GM18909 (cell line): ENCODE data around the gene AUTS2.

Source experiments
- ATAC-seq: cut with Tn5 transposase; IDR thresholded peaks from one replicate; pipeline ENCODE4 v1.9.1; 2021; ENCODE audit warnings: mild to moderate bottlenecking; ENCODE audit not compliant: unreplicated experiment, poor library complexity

AUTS2 gene

GRCh38 chr7:69678494-69679187, 80.4 kb downstream of the AUTS2 start:
- ATAC-seq, result no peak

DNA sequence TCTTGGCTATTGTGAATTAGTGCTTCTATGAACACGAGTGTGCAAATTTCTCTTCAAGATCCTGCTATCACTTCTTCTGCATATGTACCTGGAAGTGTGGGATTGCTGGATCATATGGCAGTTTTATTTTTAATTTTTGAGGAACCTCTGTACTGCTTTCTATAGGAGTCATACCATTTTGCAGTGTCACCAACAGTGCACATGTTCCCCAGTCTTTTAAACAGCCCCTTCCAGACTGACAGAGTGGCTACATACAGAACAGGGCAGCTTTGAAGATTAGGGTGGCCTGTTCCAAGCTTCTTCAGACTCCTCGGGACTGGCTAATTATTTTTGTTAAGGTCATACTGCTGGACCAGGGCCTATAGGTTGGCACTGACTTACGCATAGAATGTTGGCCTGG, 82.9 kb downstream of the AUTS2 start:
- ATAC-seq, result no peak

- no peak for ATAC-seq
Measured at GRCh38 chr7:69682518-69682917, 84.2 kb downstream of the AUTS2 start.

GRCh38 chr7:69683002-69683401, 84.7 kb downstream of the AUTS2 start:
- no peak for ATAC-seq

DNA sequence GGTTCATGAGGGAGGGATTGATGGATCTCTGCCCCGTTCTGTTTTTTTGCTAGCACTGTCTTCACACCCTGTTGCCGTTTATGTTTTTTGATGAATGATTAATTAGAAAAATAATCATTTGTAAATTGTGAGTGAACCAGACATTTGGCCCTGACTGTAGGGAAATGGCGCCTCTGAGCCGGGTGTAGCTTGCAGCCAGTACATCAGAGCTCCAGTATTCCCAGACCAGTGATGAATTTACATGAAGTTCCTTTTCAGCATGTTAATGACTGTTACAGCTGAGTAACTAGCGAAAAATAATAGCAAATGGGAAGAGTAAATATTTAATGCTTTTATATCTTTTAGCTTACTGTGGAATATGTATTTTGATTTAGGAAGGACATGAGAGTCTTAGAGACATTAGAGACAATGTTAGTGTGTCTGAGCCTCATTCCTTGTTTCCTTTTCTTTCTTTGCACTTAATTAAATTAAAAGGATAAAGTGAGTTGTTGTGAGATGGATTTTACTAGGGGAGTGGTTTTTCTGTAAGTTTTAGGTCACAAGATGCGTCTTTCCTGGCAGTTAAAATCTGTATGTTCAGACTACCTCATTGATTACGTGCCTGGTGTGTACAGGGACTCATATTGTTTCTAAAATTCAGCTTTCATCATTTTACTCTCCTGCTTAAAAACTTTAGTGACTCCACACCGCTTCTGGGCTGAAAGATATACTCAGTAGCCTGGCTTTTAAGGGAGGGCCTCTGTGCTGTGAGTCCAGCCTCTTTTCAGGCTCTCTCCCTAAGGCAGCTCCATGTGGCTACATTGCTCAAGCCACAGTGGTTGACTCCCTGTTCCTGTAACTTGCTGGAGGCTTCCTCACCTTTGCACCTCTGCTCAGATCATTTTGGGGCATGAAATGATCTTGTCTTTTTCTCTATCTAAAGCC, 86.4 kb downstream of the AUTS2 start:
- no peak for ATAC-seq

- no peak for ATAC-seq
Measured at GRCh38 chr7:69685293-69685631, 87.0 kb downstream of the AUTS2 start.

DNA sequence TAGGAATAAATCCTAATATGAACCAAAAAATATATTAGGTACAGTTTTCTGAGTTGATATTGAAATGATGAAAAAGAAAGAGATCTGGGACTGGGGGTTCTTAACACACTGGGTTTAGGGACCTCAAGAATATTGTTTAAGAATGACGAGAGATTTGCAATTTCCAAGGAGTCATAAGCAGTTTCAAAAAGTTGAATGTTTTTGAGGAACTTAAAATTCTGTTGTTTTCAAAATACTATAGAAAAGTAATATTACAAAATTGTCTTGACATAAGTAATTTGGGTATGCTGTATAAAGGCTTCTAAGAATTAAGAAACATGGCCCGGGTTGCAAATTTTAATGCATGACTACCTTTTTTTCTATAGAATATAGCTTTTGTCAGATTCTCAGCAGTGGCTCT, 88.1 kb downstream of the AUTS2 start:
- no peak for ATAC-seq

DNA sequence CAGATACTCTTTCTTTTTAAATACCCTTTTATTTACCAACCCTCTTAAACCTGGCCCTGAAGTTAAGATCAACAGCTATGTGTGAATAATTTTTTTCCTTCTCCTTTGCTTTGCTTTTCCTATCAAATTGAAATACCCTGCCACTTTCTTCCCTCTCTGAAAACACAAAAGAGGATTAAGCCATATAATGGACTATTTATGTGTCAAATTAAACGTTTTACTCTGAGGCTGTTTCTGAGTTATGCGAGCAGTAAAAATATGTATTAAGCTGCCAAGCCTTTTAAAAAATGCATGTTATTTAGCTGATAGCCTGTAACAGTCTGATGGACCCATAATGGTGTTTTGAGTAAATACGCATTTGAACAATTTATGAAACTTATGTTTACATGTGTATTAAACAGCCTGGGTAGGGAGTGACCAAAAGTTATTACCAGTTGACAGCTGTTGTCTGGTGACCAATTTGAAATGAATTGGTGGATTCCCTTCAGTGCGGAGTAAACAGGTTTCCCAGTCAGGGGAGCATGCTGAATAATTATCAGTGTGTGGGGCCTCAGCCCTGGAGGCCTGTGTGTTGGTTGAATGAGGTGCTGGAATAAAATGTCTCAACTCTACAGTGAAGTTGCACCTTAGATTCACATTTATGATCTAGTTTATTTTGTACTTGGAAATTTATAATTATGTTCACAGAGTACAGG, 89.6 kb downstream of the AUTS2 start:
- ATAC-seq, result no peak

GRCh38 chr7:69690329-69690728, 92.1 kb downstream of the AUTS2 start:
- ATAC-seq, result no peak

DNA sequence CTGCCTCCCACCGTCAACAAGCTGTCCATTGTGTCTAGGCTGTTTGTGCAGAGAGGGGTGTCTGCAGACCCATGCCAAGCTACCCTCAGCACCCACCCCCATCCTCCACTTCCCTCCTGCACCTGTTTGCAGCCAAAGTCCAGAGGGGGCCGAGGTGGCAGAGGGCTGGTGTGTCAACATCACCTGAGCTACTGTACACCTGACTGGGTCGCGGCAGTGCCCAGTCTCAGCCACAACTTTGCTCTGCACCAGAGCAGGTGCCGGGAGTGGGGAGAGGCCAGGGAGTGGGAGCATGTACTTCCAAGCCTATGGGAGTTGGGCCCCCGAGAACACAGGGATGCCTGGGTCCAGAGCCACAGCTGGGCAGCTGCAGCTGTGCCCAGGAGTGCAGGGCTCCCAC, 93.1 kb downstream of the AUTS2 start:
- ATAC-seq, result no peak

GRCh38 chr7:69691734-69692133, 93.5 kb downstream of the AUTS2 start:
- ATAC-seq, result no peak

DNA sequence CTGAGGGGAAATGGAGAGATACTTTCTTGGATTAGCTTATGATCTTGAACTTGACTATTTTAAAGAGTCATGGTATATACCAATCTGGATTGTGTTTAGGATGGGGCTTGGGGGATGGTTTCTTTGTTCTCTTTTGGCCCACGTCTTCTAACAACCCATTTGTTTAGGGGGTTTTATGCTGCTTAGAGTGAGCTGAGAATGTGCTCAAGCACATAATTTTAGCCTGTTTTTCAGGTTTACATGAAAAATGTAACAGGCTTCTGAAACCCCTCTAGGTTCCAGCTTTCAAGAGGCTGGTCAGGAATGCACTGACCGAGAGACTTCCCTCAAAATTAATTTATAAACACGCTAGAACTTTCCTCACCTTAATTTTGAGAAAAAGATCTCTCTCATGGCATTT, 94.3 kb downstream of the AUTS2 start:
- ATAC-seq, result no peak

DNA sequence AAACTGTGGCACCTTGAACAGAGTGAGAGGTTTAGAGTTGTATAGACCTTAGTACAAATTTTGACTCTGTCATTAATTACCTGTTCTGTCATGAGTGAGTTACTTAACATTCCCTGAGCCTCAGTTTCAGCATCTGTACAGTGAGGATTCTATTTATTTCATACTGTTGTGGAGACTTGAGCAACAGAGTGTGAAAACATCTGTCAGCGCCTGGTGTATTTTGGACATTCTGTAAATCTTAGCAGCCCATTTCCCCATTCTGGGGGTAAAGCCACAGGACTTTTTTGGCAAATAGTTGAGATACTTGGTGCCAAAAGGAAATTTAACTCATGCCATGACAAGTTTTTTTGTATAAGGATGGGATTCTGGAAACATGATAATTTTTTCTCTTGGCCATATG, 94.8 kb downstream of the AUTS2 start:
- no peak for ATAC-seq

DNA sequence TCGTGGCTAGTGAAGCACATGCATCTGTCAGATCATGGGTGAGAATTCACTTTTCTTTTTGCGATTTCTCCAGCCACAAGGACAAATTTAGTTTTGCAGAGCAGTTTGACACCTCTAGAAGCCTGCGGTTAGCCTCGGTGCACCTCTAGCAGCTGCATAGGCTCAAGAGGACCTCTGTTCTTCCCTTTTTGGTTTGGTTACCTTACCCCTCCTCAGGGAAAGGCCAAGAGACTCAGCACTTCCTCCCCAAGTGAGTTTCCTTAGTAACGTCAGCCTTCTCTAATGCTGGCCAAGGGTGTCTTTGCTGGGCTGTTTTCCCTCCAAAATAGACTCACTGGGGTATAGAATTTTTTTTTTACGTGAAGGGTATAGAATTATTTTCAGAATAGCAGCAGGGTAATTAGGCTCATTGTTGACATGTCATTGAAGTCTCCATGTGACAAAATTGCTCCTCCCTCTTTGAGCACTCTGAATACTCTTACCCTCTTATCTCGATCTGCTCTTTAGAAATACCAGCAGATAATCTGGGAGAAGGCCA, 97.8 kb downstream of the AUTS2 start:
- ATAC-seq, result peak; percentile 86

- no peak for ATAC-seq
Measured at GRCh38 chr7:69696686-69697685, 98.7 kb downstream of the AUTS2 start.

GRCh38 chr7:69698109-69698825, 100.0 kb downstream of the AUTS2 start:
- no peak for ATAC-seq

- no peak for ATAC-seq
Measured at GRCh38 chr7:69699931-69700330, 101.7 kb downstream of the AUTS2 start.

GRCh38 chr7:69700331-69700730, 102.1 kb downstream of the AUTS2 start:
- no peak for ATAC-seq

GRCh38 chr7:69701288-69701687, 103.0 kb downstream of the AUTS2 start:
- ATAC-seq, result no peak
